BLaER1 treated with 17β-estradiol and CSF1 and Interleukin-3, amounts not matched to agents 10 nM and 100 nM (cell line): ENCODE results near the gene ABCC3.

Experiments
- H3K27ac ChIP-seq, 11 experiments: shearing (Covaris generic); formaldehyde crosslinking; 2 replicates each; pipeline ENCODE4 v1.8.1; 2022
- H3K27me3 ChIP-seq, 11 experiments: shearing (Covaris generic); formaldehyde crosslinking; 2 replicates each; pipeline ENCODE4 v1.8.1; 2022
- H3K36me3 ChIP-seq, 11 experiments: shearing (Covaris generic); formaldehyde crosslinking; 2 replicates each; pipeline ENCODE4 v1.8.1; 2022
- H3K4me1 ChIP-seq, 10 experiments: shearing (Covaris generic); formaldehyde crosslinking; 2 replicates each; pipeline ENCODE4 v1.8.1; 2022
- H3K4me2 ChIP-seq, 11 experiments: shearing (Covaris generic); formaldehyde crosslinking; 2 replicates each; pipeline ENCODE4 v1.8.1; 2022
- H3K4me3 ChIP-seq, 10 experiments: shearing (Covaris generic); formaldehyde crosslinking; 2 replicates each; pipeline ENCODE4 v1.8.1; 2022
- H3K9ac ChIP-seq, 11 experiments: shearing (Covaris generic); formaldehyde crosslinking; 2 replicates each; pipeline ENCODE4 v1.8.1; 2022
- H3K9me3 ChIP-seq, 11 experiments: shearing (Covaris generic); formaldehyde crosslinking; replicated peaks in 1 of 11; 2 replicates each; pipeline ENCODE4 v1.8.1; 2022
- H4K20me1 ChIP-seq, 11 experiments: shearing (Covaris generic); formaldehyde crosslinking; 2 replicates each; pipeline ENCODE4 v1.8.1; 2022
- Cebpa-rat ChIP-seq, 11 experiments: shearing (Covaris generic); IDR thresholded peaks; 2 replicates each; pipeline ENCODE4 v1.8.1; 2022

ABCC3 gene

GRCh38 chr17:50687200-50688066 is 52.8 kb downstream of the ABCC3 start:
- Histone ChIP-seq H3K27ac (no peak overlapping the region), H4K20me1 (peaks cover 0 to 23% (median 3%) of the 10 kb centered on the region in 11 experiments; a peak in 6 of 22 replicates), H3K9me3 (no peaks in the 10 kb centered on the region), H3K4me1 (peaks cover 11 to 25% (median 18%) of the 10 kb centered on the region in 10 experiments), H3K36me3 (peaks cover under 1 to 12% (median 9%) of the 10 kb centered on the region in 11 experiments; a peak in 19 of 22 replicates), H3K4me2 (no peak overlapping the region), H3K27me3 (no peaks in the 10 kb centered on the region), H3K9ac (no peak overlapping the region), H3K4me3 (no peak overlapping the region)
- TF ChIP-seq Cebpa-rat (IDR thresholded peaks at IDR 0.05): no peak

GRCh38 chr17:50688245-50688644 is 53.6 kb downstream of the ABCC3 start:
- Histone ChIP-seq H3K4me2 (0 out of 22 replicates have a peak overlapping the region, but pooled peaks of 1 of the 11 experiments have one; percentile 6), H4K20me1 (peaks cover 0 to 23% (median 5%) of the 10 kb centered on the region in 11 experiments; a peak in 10 of 22 replicates), H3K9ac (no peak overlapping the region), H3K27me3 (no peaks in the 10 kb centered on the region), H3K4me3 (no peak overlapping the region), H3K4me1 (peaks cover 11 to 25% (median 18%) of the 10 kb centered on the region in 10 experiments), H3K9me3 (no peaks in the 10 kb centered on the region), H3K27ac (no peak overlapping the region), H3K36me3 (peaks cover 9 to 20% (median 17%) of the 10 kb centered on the region in 11 experiments)
- TF ChIP-seq Cebpa-rat (IDR thresholded peaks at IDR 0.05): no peak

- Histone ChIP-seq H3K4me3 (no peak overlapping the region), H3K27me3 (no peaks in the 10 kb centered on the region), H3K9me3 (no peaks in the 10 kb centered on the region), H3K36me3 (peaks cover 19 to 30% (median 27%) of the 10 kb centered on the region in 11 experiments), H3K9ac (peak overlapping the region in 3 of 11 experiments; percentile 19 to 34 (median 29); a peak in 2 of 22 replicates), H3K27ac (no peak overlapping the region; a peak in 1 of 22 replicates), H4K20me1 (peaks cover 0 to 26% (median 10%) of the 10 kb centered on the region in 11 experiments; a peak in 11 of 22 replicates), H3K4me2 (peak overlapping the region; percentile 20 to 62 (median 45); a peak in 21 of 22 replicates), H3K4me1 (peaks cover 11 to 25% (median 18%) of the 10 kb centered on the region in 10 experiments)
- TF ChIP-seq Cebpa-rat (IDR thresholded peaks at IDR 0.05): no peak
Observed at GRCh38 chr17:50689251-50689650, 54.6 kb downstream of the ABCC3 start.

GRCh38 chr17:50689956-50690886 is 55.5 kb downstream of the ABCC3 start:
- Histone ChIP-seq H3K9me3 (no peaks in the 10 kb centered on the region), H3K4me1 (peaks cover 11 to 25% (median 18%) of the 10 kb centered on the region in 10 experiments), H3K4me2 (peak overlapping the region in 9 of 11 experiments; percentile 20 to 62 (median 47); a peak in 12 of 22 replicates), H3K27ac (no peak overlapping the region), H4K20me1 (peaks cover 0 to 32% (median 10%) of the 10 kb centered on the region in 11 experiments; a peak in 15 of 22 replicates), H3K27me3 (no peaks in the 10 kb centered on the region), H3K36me3 (peaks cover 28 to 40% (median 35%) of the 10 kb centered on the region in 11 experiments), H3K4me3 (no peak overlapping the region), H3K9ac (peak overlapping the region in 3 of 11 experiments; percentile 18 to 29 (median 20); a peak in 2 of 22 replicates)
- no peak for TF ChIP-seq Cebpa-rat (IDR thresholded peaks at IDR 0.05)

GRCh38 chr17:50690887-50691549 is 56.3 kb downstream of the ABCC3 start:
- H4K20me1 ChIP-seq: peaks cover 0 to 40% (median 18%) of the 10 kb centered on the region in 11 experiments; a peak in 18 of 22 replicates

GRCh38 chr17:50691550-50692447 is 57.1 kb downstream of the ABCC3 start:
- no peak overlapping the region for H3K9ac ChIP-seq

More at GRCh38 chr17:50690887-50691549, 56.3 kb downstream of the ABCC3 start:
- H3K4me3 ChIP-seq: no peak overlapping the region
- peaks cover 11 to 25% (median 18%) of the 10 kb centered on the region in 10 experiments for H3K4me1 ChIP-seq
- no peak overlapping the region for H3K9ac ChIP-seq
- H3K27me3 ChIP-seq: no peaks in the 10 kb centered on the region
- no peak overlapping the region for H3K27ac ChIP-seq
- no peaks in the 10 kb centered on the region for H3K9me3 ChIP-seq
- peaks cover 36 to 48% (median 43%) of the 10 kb centered on the region in 11 experiments for H3K36me3 ChIP-seq
- TF ChIP-seq Cebpa-rat (IDR thresholded peaks at IDR 0.05): no peak
- H3K4me2 ChIP-seq: no peak overlapping the region

GRCh38 chr17:50692448-50693035 is 57.9 kb downstream of the ABCC3 start:
- Histone ChIP-seq H3K4me2 (no peak overlapping the region), H3K9ac (no peak overlapping the region; a peak in 1 of 22 replicates), H3K27me3 (no peaks in the 10 kb centered on the region), H3K4me3 (no peak overlapping the region), H3K36me3 (peaks cover 51 to 63% (median 58%) of the 10 kb centered on the region in 11 experiments), H3K9me3 (no peaks in the 10 kb centered on the region), H3K27ac (no peak overlapping the region), H4K20me1 (peaks cover 5 to 55% (median 33%) of the 10 kb centered on the region in 11 experiments; a peak in 20 of 22 replicates), H3K4me1 (peaks cover 11 to 26% (median 18%) of the 10 kb centered on the region in 10 experiments)
- TF ChIP-seq Cebpa-rat (IDR thresholded peaks at IDR 0.05): no peak

More at GRCh38 chr17:50691550-50692447, 57.1 kb downstream of the ABCC3 start:
- Histone ChIP-seq H3K36me3 (peaks cover 44 to 56% (median 51%) of the 10 kb centered on the region in 11 experiments), H3K9me3 (no peaks in the 10 kb centered on the region), H3K4me2 (no peak overlapping the region), H3K4me3 (no peak overlapping the region), H3K27me3 (no peaks in the 10 kb centered on the region), H3K27ac (no peak overlapping the region), H3K4me1 (peaks cover 11 to 25% (median 18%) of the 10 kb centered on the region in 10 experiments), H4K20me1 (peaks cover 0 to 48% (median 26%) of the 10 kb centered on the region in 11 experiments; a peak in 18 of 22 replicates)
- TF ChIP-seq Cebpa-rat (IDR thresholded peaks at IDR 0.05): no peak
